ENCODE measurements around the gene ARHGEF10L.

Gene ARHGEF10L

GRCh38 chr1:17523321-17524041 is 16.0 kb upstream of the ARHGEF10L start:
- no peak for DNase-seq (ENCODE audit: low read depth, low spot score)

GRCh38 chr1:17524645-17525044 is 14.9 kb upstream of the ARHGEF10L start:
- DNase-seq (ENCODE audit: low read depth, low spot score), result no peak

- DNase-seq (ENCODE audit: low read depth, low spot score), result no peak
These were observed 13.4 kb upstream of the ARHGEF10L start for GRCh38 chr1:17525996-17526686.

GRCh38 chr1:17527036-17527914 is 12.2 kb upstream of the ARHGEF10L start:
- no peak for DNase-seq (ENCODE audit: low read depth, low spot score)

- DNase-seq (ENCODE audit: low read depth, low spot score), result no peak
These were observed 10.1 kb upstream of the ARHGEF10L start for GRCh38 chr1:17529381-17529780.

- no peak for DNase-seq (ENCODE audit: low read depth, low spot score)
These were observed 8.2 kb upstream of the ARHGEF10L start for GRCh38 chr1:17531343-17531681.

- no peak for DNase-seq (ENCODE audit: low read depth, low spot score)
These were observed 7.6 kb upstream of the ARHGEF10L start for GRCh38 chr1:17531682-17532487.

- no peak for DNase-seq (ENCODE audit: low read depth, low spot score)
These were observed 6.3 kb upstream of the ARHGEF10L start for GRCh38 chr1:17533201-17533600.

GRCh38 chr1:17535300-17535936 is 4.1 kb upstream of the ARHGEF10L start:
- DNase-seq (ENCODE audit: low read depth, low spot score), result no peak

- no peak for DNase-seq (ENCODE audit: low read depth, low spot score)
These were observed 1.5 kb upstream of the ARHGEF10L start for GRCh38 chr1:17538010-17538409.

GRCh38 chr1:17538428-17539117 is 925 bp upstream of the ARHGEF10L start:
- no peak for DNase-seq (ENCODE audit: low read depth, low spot score)

- DNase-seq (ENCODE audit: low read depth, low spot score), result no peak
These were observed 401 bp upstream of the ARHGEF10L start for GRCh38 chr1:17539118-17539476.

- DNase-seq (ENCODE audit: low read depth, low spot score), result no peak
These were observed 930 bp downstream of the ARHGEF10L start for GRCh38 chr1:17540255-17541001.

- DNase-seq (ENCODE audit: low read depth, low spot score), result no peak
These were observed 3.1 kb downstream of the ARHGEF10L start for GRCh38 chr1:17542645-17543044.

GRCh38 chr1:17544776-17545350 is 5.4 kb downstream of the ARHGEF10L start:
- no peak for DNase-seq (ENCODE audit: low read depth, low spot score)

GRCh38 chr1:17545356-17545755 is 5.9 kb downstream of the ARHGEF10L start:
- no peak for DNase-seq (ENCODE audit: low read depth, low spot score)

GRCh38 chr1:17546946-17547670 is 7.6 kb downstream of the ARHGEF10L start:
- DNase-seq (ENCODE audit: low read depth, low spot score), result no peak

- DNase-seq (ENCODE audit: low read depth, low spot score), result no peak
These were observed 9.9 kb downstream of the ARHGEF10L start for GRCh38 chr1:17549384-17549783.
